Endodermal cell (in vitro differentiated cells): ENCODE data around the gene LSM14A. TPM values are rescaled to one million over a fixed set of nuclear protein-coding genes. Genes with fewer than 3 reads are reported as not detected.
"Not testable (repeated sequence)": the region's sequence is repeated elsewhere in the genome, so short reads cannot be mapped to it uniquely, and the experiment has no call there.

Experiments
- DNase-seq: peaks from one replicate; pipeline ENCODE4 v3.0.0-alpha.2; 2017
- H3K27ac ChIP-seq: 2 replicates; pipeline ENCODE4 v1.5.1; 2013; ENCODE audit warnings: mild to moderate bottlenecking, low read depth, low read length, moderate library complexity
- H3K27me3 ChIP-seq: 2 replicates; pipeline ENCODE4 v1.6.1; 2013; ENCODE audit warnings: mild to moderate bottlenecking, low read length, moderate library complexity; ENCODE audit not compliant: insufficient read depth, control insufficient read depth, poor library complexity, severe bottlenecking
- H3K36me3 ChIP-seq: 2 replicates; pipeline ENCODE4 v1.7.0; 2013; ENCODE audit warnings: mild to moderate bottlenecking, low read length, moderate library complexity; ENCODE audit not compliant: control insufficient read depth, insufficient read depth
- H3K4me1 ChIP-seq: one replicate; pipeline ENCODE4 v1.7.0; 2013; ENCODE audit warnings: low read length; ENCODE audit not compliant: control insufficient read depth, insufficient read depth
- H3K4me3 ChIP-seq: 2 replicates; pipeline ENCODE4 v1.5.1; 2013; ENCODE audit warnings: mild to moderate bottlenecking, low read length, moderate library complexity
- H3K9ac ChIP-seq: 2 replicates; pipeline ENCODE4 v1.6.1; 2013; ENCODE audit warnings: mild to moderate bottlenecking, low read length, moderate library complexity; ENCODE audit not compliant: poor library complexity, severe bottlenecking; ENCODE audit errors: extremely low read depth
- H3K9me3 ChIP-seq: 2 replicates; pipeline ENCODE4 v1.6.1; 2013; ENCODE audit warnings: mild to moderate bottlenecking, low read length, moderate library complexity; ENCODE audit not compliant: control insufficient read depth
- H3K27ac Mint-ChIP-seq: 2 replicates; pipeline ENCODE4 v1.8.0; 2020; ENCODE audit warnings: mixed read lengths
- H3K27me3 Mint-ChIP-seq: 2 replicates; pipeline ENCODE4 v1.8.0; 2021; ENCODE audit warnings: mild to moderate bottlenecking, mixed read lengths; ENCODE audit not compliant: insufficient read depth
- H3K36me3 Mint-ChIP-seq: 2 replicates; pipeline ENCODE4 v1.8.0; 2020; ENCODE audit warnings: low read depth, mixed read lengths
- H3K4me1 Mint-ChIP-seq: 2 replicates; pipeline ENCODE4 v1.8.0; 2020; ENCODE audit warnings: mixed read lengths
- H3K4me3 Mint-ChIP-seq: 2 replicates; pipeline ENCODE4 v1.8.0; 2020; ENCODE audit warnings: mild to moderate bottlenecking, moderate library complexity, mixed read lengths
- H3K9me3 Mint-ChIP-seq: 2 replicates; pipeline ENCODE4 v1.8.0; 2020; ENCODE audit warnings: mild to moderate bottlenecking, mixed read lengths
- CTCF ChIP-seq: fragments of 200-600 bp; sonication (generic); conservative IDR thresholded peaks from 2 replicates; pipeline ENCODE4 v1.5.0; 2021; ENCODE audit warnings: antibody characterized with exemption, mild to moderate bottlenecking
- WGBS, 2 experiments: methylation state at CpG; one replicate each; pipeline versions ENCODE4 v1.1.5 to v1.1.7; 2013; ENCODE audit warnings: missing lambda C conversion rate in 2 of 2, mixed read lengths in 1 of 2; ENCODE audit not compliant: insufficient coverage in 1 of 2, insufficient read length in 1 of 2; 5-methylcytosine and 5-hydroxymethylcytosine counted together
- total RNA-seq, 2 donors: library from RNA; stranded (reverse); fragmentation: NEBNext Ultra II Directional in 1 of 2; extraction: Animal tissue kit (Norgen Biotek cat#: 25700) in 1 of 2; gene quantifications; 2 replicates in 1 of 2; 3 replicates in 1 of 2; pipeline ENCODE4 v1.2.1, GENCODE V29; 2021

The LSM14A gene
- total RNA-seq, 2 donors from 2014 or later: 188 to 192 TPM

GRCh38 chr19:34127684-34128189 lies 44.6 kb upstream of the LSM14A start:
- no peaks in the 10 kb centered on the region for H3K27me3 Mint-ChIP-seq
- WGBS, 2 experiments: 94 to 100% methylated on average over 4 to 6 of the region's 6 CpGs
- no peak overlapping the region for H3K4me3 Mint-ChIP-seq
- H3K27ac Mint-ChIP-seq: no peak overlapping the region
- DNase-seq: no peak
- H3K4me3 ChIP-seq: no peak overlapping the region
- TF ChIP-seq CTCF: no peak
- peaks cover 3% of the 10 kb centered on the region for H3K9me3 Mint-ChIP-seq
- H3K9ac ChIP-seq: no peak overlapping the region
- no peaks in the 10 kb centered on the region for H3K4me1 ChIP-seq
- no peaks in the 10 kb centered on the region for H3K36me3 Mint-ChIP-seq
- H3K36me3 ChIP-seq: no peaks in the 10 kb centered on the region
- no peaks in the 10 kb centered on the region for H3K9me3 ChIP-seq
- H3K27ac ChIP-seq: no peak overlapping the region
- no peaks in the 10 kb centered on the region for H3K27me3 ChIP-seq
- H3K4me1 Mint-ChIP-seq: no peaks in the 10 kb centered on the region

GRCh38 chr19:34128558-34129250 lies 43.6 kb upstream of the LSM14A start:
- H3K9me3 ChIP-seq: no peaks in the 10 kb centered on the region
- no peak for TF ChIP-seq CTCF
- WGBS, 2 experiments: 71 to 75% methylated on average over 6 of the region's 6 CpGs
- no peaks in the 10 kb centered on the region for H3K36me3 Mint-ChIP-seq
- no peak overlapping the region for H3K27ac ChIP-seq
- no peak for DNase-seq
- no peaks in the 10 kb centered on the region for H3K36me3 ChIP-seq
- H3K27me3 ChIP-seq: no peaks in the 10 kb centered on the region
- no peak overlapping the region for H3K27ac Mint-ChIP-seq
- no peaks in the 10 kb centered on the region for H3K4me1 Mint-ChIP-seq
- no peaks in the 10 kb centered on the region for H3K27me3 Mint-ChIP-seq
- H3K9me3 Mint-ChIP-seq: peaks cover 3% of the 10 kb centered on the region
- no peaks in the 10 kb centered on the region for H3K4me1 ChIP-seq
- H3K9ac ChIP-seq: no peak overlapping the region
- H3K4me3 Mint-ChIP-seq: no peak overlapping the region
- H3K4me3 ChIP-seq: no peak overlapping the region

- Histone ChIP-seq H3K36me3 (no peaks in the 10 kb centered on the region), H3K9me3 (no peaks in the 10 kb centered on the region), H3K27ac (no peak overlapping the region), H3K4me1 (no peaks in the 10 kb centered on the region), H3K9ac (no peak overlapping the region), H3K27me3 (no peaks in the 10 kb centered on the region), H3K4me3 (no peak overlapping the region)
- no peak overlapping the region for H3K4me3 Mint-ChIP-seq
- TF ChIP-seq CTCF: no peak
- peaks cover 4% of the 10 kb centered on the region for H3K4me1 Mint-ChIP-seq
- H3K27me3 Mint-ChIP-seq: no peaks in the 10 kb centered on the region
- no peak for DNase-seq
- peaks cover 5% of the 10 kb centered on the region for H3K9me3 Mint-ChIP-seq
- H3K27ac Mint-ChIP-seq: no peak overlapping the region
- no peaks in the 10 kb centered on the region for H3K36me3 Mint-ChIP-seq
Observed at GRCh38 chr19:34131100-34131499, 41.2 kb upstream of the LSM14A start.

GRCh38 chr19:34132145-34132544 lies 40.2 kb upstream of the LSM14A start:
- not testable (repeated sequence) for H3K4me1 Mint-ChIP-seq, H3K27ac ChIP-seq
- WGBS, 2 experiments: 95% methylated on average over 5 of the region's 24 CpGs; no CpG with 5 or more reads in 1 of the 2 experiments

GRCh38 chr19:34132706-34133105 lies 39.6 kb upstream of the LSM14A start:
- H3K4me1 Mint-ChIP-seq: not testable (repeated sequence)
- 100% methylated on average over 10 of the region's 32 CpGs; no CpG with 5 or more reads in 1 of the 2 experiments for WGBS, 2 experiments

More at GRCh38 chr19:34132145-34132544, 40.2 kb upstream of the LSM14A start:
- H3K4me3 Mint-ChIP-seq, H3K27me3 Mint-ChIP-seq, H3K27me3 ChIP-seq, DNase-seq, H3K4me1 ChIP-seq, H3K36me3 ChIP-seq, H3K9me3 Mint-ChIP-seq, H3K4me3 ChIP-seq, H3K9ac ChIP-seq, H3K9me3 ChIP-seq, H3K36me3 Mint-ChIP-seq, H3K27ac Mint-ChIP-seq: not testable (repeated sequence)

More at GRCh38 chr19:34132706-34133105, 39.6 kb upstream of the LSM14A start:
- not testable (repeated sequence) for H3K36me3 Mint-ChIP-seq, H3K27me3 Mint-ChIP-seq, H3K9me3 ChIP-seq, DNase-seq, H3K4me1 ChIP-seq, H3K27me3 ChIP-seq, H3K27ac ChIP-seq, H3K27ac Mint-ChIP-seq, H3K36me3 ChIP-seq, H3K4me3 ChIP-seq, H3K4me3 Mint-ChIP-seq, H3K9ac ChIP-seq, H3K9me3 Mint-ChIP-seq
